PC-3 (cell line): ENCODE measurements around the gene ZXDC.

ENCODE experiments used
- EZH2 ChIP-seq: fragments of 300-600 bp; sonication (generic); IDR thresholded peaks from one replicate; pipeline ENCODE4 v1.6.1; 2017; ENCODE audit warnings: antibody characterized with exemption, mild to moderate bottlenecking, low read length; ENCODE audit not compliant: unreplicated experiment
- EZH2phosphoT487 ChIP-seq: fragments of 300-600 bp; sonication (generic); IDR thresholded peaks from 2 replicates; pipeline ENCODE4 v1.6.1; 2018; ENCODE audit warnings: mild to moderate bottlenecking, antibody characterized with exemption, low read length, borderline replicate concordance
- TF ChIP-seq, protein P1 (sequence below): fragments of 300-600 bp; sonication (generic); conservative IDR thresholded peaks from 2 replicates; pipeline ENCODE4 v1.5.1; 2017; ENCODE audit warnings: antibody characterized with exemption, low read depth, mild to moderate bottlenecking, low read length

DNA sequence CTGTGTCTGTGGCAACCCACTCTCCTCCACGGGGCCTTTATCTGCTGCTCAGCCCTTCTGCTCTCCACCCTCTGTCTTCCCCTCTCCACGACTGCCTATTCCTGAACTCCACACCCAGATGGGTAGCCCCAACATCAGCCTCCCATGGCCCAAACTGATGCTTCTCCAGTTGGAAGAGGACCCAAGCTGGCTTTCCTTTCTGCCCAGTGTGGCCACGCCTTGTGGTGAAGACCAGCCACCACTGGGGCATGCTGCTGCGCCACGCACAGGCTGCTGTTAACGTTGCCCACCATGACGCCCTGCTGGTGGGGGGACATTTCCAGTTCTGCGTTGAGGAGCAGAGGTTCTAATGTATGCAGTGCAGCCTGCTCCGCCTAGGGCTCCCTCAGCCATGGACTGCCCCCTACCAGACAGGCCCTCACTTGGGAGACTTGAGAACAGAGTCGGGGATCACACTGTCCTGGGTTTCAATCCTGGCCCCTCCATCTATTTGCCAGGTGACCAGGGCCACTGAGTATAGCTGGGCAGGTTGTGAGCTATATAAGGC, 54.0 kb downstream of the ZXDC start:
- TF ChIP-seq, protein P1, sequence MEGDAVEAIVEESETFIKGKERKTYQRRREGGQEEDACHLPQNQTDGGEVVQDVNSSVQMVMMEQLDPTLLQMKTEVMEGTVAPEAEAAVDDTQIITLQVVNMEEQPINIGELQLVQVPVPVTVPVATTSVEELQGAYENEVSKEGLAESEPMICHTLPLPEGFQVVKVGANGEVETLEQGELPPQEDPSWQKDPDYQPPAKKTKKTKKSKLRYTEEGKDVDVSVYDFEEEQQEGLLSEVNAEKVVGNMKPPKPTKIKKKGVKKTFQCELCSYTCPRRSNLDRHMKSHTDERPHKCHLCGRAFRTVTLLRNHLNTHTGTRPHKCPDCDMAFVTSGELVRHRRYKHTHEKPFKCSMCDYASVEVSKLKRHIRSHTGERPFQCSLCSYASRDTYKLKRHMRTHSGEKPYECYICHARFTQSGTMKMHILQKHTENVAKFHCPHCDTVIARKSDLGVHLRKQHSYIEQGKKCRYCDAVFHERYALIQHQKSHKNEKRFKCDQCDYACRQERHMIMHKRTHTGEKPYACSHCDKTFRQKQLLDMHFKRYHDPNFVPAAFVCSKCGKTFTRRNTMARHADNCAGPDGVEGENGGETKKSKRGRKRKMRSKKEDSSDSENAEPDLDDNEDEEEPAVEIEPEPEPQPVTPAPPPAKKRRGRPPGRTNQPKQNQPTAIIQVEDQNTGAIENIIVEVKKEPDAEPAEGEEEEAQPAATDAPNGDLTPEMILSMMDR: no peak
- TF ChIP-seq EZH2: no peak
- TF ChIP-seq EZH2phosphoT487: no peak
